Measurements from ENCODE around the gene LHPP.

Gene LHPP

GRCh38 chr10:124611738-124612137, 150.1 kb downstream of the LHPP start:
- DNase-seq: no peak

- DNase-seq: no peak
Measured at GRCh38 chr10:124612611-124613498, 151.2 kb downstream of the LHPP start.

GRCh38 chr10:124614003-124614659, 152.5 kb downstream of the LHPP start:
- no peak for DNase-seq

GRCh38 chr10:124615259-124615658, 153.6 kb downstream of the LHPP start:
- DNase-seq: no peak

- no peak for DNase-seq
Measured at GRCh38 chr10:124616040-124616835, 154.6 kb downstream of the LHPP start.

- no peak for DNase-seq
Measured at GRCh38 chr10:124616836-124617130, 155.2 kb downstream of the LHPP start.

GRCh38 chr10:124618470-124619073, 156.9 kb downstream of the LHPP start:
- DNase-seq: no peak

- no peak for DNase-seq
Measured at GRCh38 chr10:124619195-124619594, 157.6 kb downstream of the LHPP start.

- no peak for DNase-seq
Measured at GRCh38 chr10:124619802-124620490, 158.3 kb downstream of the LHPP start.

- no peak for DNase-seq
Measured at GRCh38 chr10:124621637-124622036, 160.0 kb downstream of the LHPP start.

GRCh38 chr10:124622158-124622557, 160.5 kb downstream of the LHPP start:
- no peak for DNase-seq

- DNase-seq: no peak
Measured at GRCh38 chr10:124622866-124623536, 161.4 kb downstream of the LHPP start.

- DNase-seq: no peak
Measured at GRCh38 chr10:124624006-124624405, 162.4 kb downstream of the LHPP start.

GRCh38 chr10:124624466-124624865, 162.8 kb downstream of the LHPP start:
- DNase-seq: no peak

- no peak for DNase-seq
Measured at GRCh38 chr10:124624895-124625294, 163.3 kb downstream of the LHPP start.

- no peak for DNase-seq
Measured at GRCh38 chr10:124625831-124626238, 164.2 kb downstream of the LHPP start.

- DNase-seq: no peak
Measured at GRCh38 chr10:124626759-124627380, 165.2 kb downstream of the LHPP start.

GRCh38 chr10:124627866-124628675, 166.4 kb downstream of the LHPP start:
- DNase-seq: no peak

- DNase-seq: no peak
Measured at GRCh38 chr10:124628676-124629021, 167.0 kb downstream of the LHPP start.

GRCh38 chr10:124629415-124629814, 167.8 kb downstream of the LHPP start:
- DNase-seq: no peak

GRCh38 chr10:124629842-124630241, 168.2 kb downstream of the LHPP start:
- no peak for DNase-seq
